Activated T-cell treated with anti-CD3 and anti-CD28 coated beads, Interleukin-2, amount 50 U/mL, for 1 hour (primary cell): ENCODE measurements around the gene TBC1D13.
"Not testable (repeated sequence)": the region's sequence is repeated elsewhere in the genome, so short reads cannot be mapped to it uniquely, and the experiment has no call there.

Source experiments
- DNase-seq: peaks from one replicate; pipeline ENCODE4 v3.0.0-alpha.2; 2020

The TBC1D13 gene

DNA sequence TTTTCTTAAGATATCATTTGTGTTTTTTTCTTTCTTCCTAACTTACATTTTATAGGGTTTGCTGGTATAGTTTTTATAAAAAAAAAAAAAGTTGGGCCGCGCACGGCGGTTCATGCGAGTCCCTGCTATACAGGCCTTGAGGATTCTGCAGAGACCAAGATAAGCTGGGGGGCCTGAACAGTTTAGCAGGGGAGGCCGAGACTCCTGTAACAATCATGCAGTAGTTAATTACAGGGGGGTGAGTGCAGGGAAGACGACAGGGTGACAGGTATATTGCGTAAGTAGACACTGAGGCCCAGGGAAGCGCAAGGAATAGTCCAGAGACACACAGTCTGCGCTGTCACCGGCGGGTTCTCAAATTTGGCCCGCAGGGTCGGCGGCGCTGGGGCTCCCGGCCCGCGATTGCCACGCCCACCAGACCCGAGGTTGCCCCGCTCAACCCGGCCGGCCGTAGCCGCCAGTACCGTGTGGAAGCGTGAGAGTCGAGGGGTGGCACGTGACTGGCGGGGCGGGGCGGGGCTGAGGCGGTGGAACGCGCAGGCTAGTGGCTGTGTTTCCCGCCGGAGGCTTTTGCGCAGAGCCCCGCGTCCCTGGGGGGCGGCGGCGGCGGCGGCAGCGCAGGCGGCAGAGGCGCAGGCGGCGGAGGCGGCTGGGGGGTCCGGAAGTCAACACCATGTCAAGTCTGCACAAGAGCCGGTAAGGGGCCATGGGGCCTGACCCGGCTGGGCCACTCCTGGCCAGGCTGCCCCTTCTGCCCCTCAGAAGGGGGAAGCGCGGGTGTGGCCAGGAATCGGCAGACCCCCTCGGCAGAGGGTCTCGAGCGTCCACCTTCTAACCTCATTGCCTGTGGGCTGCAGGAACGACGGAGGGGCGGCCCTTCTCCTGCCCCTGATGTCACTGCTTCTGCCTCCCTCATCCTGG lies at the start of gene TBC1D13:
Gene TBC1D13, plus strand, starts transcription at position 573 of the 921 bp plus-strand sequence. Its CDS starts 101 bp downstream, at position 674.
- peak; percentile 93 for DNase-seq

DNA sequence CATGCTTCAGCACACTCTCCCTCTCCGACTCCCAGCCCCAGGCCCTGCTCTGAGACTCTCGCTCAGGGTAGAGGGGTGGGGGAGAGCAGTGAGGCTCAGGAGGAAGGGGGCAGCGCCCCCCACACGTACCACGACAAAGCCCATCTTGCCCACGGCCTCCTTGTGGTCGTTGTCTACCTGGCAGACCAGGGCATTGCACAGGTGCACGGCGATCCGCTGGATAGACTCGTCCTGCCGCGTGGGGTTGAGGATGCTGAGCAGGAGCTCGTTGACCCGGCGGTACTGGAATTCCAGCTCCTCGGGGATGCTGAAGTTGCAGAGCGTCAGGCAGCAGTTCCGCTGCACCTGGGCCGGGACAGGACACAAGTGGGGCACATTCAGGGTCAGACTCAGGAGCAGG lies 44.7 kb upstream of the TBC1D13 start:
- no peak for DNase-seq

- DNase-seq = no peak
Observed at GRCh38 chr9:128743421-128743820, 43.6 kb upstream of the TBC1D13 start.

GRCh38 chr9:128747241-128747640 lies 39.8 kb upstream of the TBC1D13 start:
- DNase-seq = no peak

GRCh38 chr9:128750926-128751595 lies 36.0 kb upstream of the TBC1D13 start:
- no peak for DNase-seq

- DNase-seq = no peak
Observed at GRCh38 chr9:128753627-128754026, 33.4 kb upstream of the TBC1D13 start.

GRCh38 chr9:128757602-128758001 lies 29.5 kb upstream of the TBC1D13 start:
- no peak for DNase-seq

DNA sequence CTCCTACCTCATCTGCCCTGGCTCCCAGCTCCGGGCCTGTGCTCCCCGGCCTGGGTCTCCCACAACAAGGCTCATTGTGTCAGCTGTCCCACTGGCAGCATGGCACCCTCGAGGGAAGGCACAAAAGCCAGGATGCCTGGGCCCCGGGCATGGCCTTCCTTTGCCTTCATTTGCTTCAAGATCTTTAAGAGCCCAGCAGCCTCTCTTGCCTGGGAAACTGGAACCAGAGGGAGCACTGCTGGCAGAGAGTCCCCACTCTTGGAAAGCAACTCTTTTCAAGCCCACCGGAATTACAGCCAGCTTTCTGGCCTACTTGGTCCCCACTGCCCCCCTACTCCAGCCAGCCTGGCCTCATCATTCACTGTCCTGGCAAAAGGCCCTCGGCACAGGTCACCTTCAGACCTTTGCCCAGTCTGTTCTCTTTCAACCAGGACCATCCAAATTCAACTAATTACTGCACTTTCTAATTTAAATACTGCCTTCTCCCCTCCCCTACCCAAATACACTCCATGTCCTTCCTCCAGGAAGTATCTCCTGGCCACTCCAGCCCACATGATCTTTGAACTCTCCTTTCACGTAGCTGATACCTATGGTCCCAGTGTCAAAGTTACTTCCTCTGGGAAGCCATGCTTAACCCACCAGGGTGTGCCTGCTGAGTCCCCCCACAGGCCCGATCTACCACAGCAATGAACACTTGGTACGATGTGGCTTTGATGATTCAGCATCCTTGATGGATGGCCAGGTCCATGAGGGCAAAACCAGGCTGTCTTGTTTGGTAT lies 24.2 kb upstream of the TBC1D13 start:
- DNase-seq = no peak

DNA sequence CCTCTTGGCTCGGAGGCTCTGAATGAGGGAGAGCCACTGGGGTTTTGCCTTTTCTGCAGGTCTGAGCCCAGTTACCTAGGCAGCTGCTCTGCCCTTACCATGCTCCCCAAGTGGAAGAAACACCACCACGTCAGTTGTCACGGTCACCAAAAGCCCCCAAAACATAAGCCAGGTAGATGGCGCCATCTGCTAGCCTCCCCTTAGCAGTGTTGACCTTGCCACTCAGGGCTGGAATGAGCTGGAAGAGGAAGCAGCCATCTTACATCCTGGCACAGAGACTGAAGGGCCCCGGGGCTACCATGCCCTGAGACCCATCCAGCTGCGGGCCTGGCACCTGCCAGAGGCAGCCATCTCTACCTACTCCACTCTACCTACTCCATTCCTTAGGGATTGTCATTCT lies 22.7 kb upstream of the TBC1D13 start:
- DNase-seq = no peak

- no peak for DNase-seq
Observed at GRCh38 chr9:128765499-128765898, 21.6 kb upstream of the TBC1D13 start.

DNA sequence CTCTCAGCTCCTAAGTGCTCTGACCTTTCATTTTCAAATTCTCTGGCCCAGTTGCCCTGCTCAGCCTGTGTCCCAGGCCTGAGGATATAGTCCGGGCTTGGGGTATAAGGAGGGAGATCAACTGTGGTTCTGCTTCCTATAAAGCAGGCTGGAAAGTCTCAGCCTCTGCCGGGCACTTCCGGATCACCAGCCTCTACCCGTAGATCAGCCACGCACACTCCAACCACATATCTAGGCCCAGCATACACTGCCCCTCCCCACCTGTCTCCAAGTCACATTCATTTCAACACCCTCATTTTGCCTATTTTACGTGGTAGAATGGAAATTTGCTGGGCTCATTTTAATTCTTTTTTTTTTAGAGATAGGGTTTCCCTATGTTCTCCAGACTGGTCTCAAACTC lies 18.4 kb upstream of the TBC1D13 start:
- DNase-seq = no peak

GRCh38 chr9:128770286-128771030 lies 16.6 kb upstream of the TBC1D13 start:
- no peak for DNase-seq

GRCh38 chr9:128771094-128771721 lies 15.8 kb upstream of the TBC1D13 start:
- DNase-seq = no peak

- DNase-seq = peak; percentile 96
Observed at GRCh38 chr9:128771745-128772519, 15.1 kb upstream of the TBC1D13 start, which contains the start of gene ZER1. ZER1 (minus strand) TSS chr9:128771927; CDS start chr9:128755565, 16,362 bp downstream.

DNA sequence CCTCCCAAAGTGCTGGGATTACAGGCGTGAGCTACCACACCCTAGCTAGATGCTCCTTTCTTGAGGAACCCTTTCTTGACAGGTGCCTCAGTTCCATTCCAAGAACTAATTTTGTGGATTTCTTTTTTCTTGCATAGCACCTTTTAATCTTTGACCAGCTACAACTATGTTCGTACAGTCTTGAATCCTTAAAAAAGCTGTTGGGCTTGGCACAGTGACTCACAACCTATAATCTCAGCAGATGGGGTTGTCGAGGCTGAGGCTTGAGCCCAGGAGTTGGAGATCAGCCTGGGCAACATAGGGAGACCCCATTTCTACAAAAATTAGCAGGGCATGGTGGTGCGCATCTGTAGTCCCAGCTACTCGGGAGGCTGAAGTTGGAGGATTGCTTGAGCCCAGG lies 14.0 kb upstream of the TBC1D13 start:
- DNase-seq = no peak

DNA sequence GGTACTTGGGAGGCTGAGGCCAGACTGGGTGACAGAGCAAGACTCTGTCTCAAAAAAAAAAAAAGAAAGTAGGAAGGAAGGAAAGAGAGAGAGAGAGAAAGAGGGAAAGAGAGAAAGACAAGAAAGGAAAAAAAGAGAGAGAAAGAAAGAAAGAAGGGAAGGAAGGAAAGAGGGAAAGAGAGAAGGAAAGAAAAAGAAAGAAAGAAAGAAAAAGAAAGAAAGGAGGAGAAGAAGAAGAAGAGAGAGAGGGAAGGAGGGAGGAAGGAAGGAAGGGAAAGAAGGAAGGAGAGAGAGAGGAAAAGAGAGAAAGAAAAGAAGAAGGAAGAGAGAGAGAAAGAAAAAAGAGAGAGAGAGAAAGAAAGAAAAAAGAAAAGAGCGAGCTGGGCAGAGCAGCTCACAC lies 12.2 kb upstream of the TBC1D13 start:
- DNase-seq = no peak

DNA sequence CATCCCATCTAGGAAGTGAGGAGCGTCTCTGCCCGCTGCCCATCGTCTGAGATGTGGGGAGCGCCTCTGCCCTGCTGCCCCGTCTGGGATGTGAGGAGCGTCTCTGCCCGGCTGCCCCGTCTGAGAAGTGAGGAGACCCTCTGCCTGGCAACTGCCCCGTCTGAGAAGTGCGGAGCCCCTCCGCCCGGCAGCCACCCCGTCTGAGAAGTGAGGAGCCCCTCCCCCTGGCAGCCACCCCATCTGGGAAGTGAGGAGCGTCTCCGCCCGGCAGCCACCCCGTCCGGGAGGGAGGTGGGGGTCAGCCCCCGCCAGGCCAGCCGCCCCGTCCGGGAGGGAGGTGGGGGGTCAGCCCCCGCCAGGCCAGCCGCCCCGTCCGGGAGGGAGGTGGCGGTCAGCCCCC lies 7.0 kb upstream of the TBC1D13 start:
- DNase-seq = not testable (repeated sequence)

GRCh38 chr9:128781187-128782070 lies 5.6 kb upstream of the TBC1D13 start:
- no peak for DNase-seq

GRCh38 chr9:128782669-128783068 lies 4.4 kb upstream of the TBC1D13 start:
- no peak for DNase-seq

- DNase-seq = no peak
Observed at GRCh38 chr9:128785427-128785826, 1.6 kb upstream of the TBC1D13 start.
